HG02981 (cell line): ENCODE results near the gene NDUFV1.
"Not testable (repeated sequence)": the region's sequence is repeated elsewhere in the genome, so short reads cannot be mapped to it uniquely, and the experiment has no call there.

ENCODE experiments used
- ATAC-seq: cut with Tn5 transposase; IDR thresholded peaks from one replicate; pipeline ENCODE4 v1.9.1; 2021; ENCODE audit warnings: mild to moderate bottlenecking, moderate library complexity; ENCODE audit not compliant: unreplicated experiment

NDUFV1 gene

GRCh38 chr11:67610302-67610868, 3.6 kb downstream of the NDUFV1 start:
- ATAC-seq: no peak

- ATAC-seq: no peak
These were observed 4.4 kb downstream of the NDUFV1 start for GRCh38 chr11:67611165-67611564.

- ATAC-seq: no peak
These were observed 5.2 kb downstream of the NDUFV1 start for GRCh38 chr11:67611704-67612587.

GRCh38 chr11:67612751-67613150, 6.0 kb downstream of the NDUFV1 start:
- no peak for ATAC-seq

GRCh38 chr11:67613313-67613959, 6.7 kb downstream of the NDUFV1 start:
- no peak for ATAC-seq

- peak; percentile 69 for ATAC-seq
These were observed 7.4 kb downstream of the NDUFV1 start for GRCh38 chr11:67613960-67614715.

GRCh38 chr11:67614730-67615714, 8.3 kb downstream of the NDUFV1 start:
- ATAC-seq: no peak

- no peak for ATAC-seq
These were observed 9.1 kb downstream of the NDUFV1 start for GRCh38 chr11:67615728-67616430.

GRCh38 chr11:67616431-67617242, 9.9 kb downstream of the NDUFV1 start:
- no peak for ATAC-seq

GRCh38 chr11:67617243-67617953, 10.7 kb downstream of the NDUFV1 start:
- no peak for ATAC-seq

GRCh38 chr11:67618901-67619659, 12.3 kb downstream of the NDUFV1 start:
- ATAC-seq: not testable (repeated sequence)

- not testable (repeated sequence) for ATAC-seq
These were observed 13.2 kb downstream of the NDUFV1 start for GRCh38 chr11:67619683-67620618.

GRCh38 chr11:67620621-67621020, 13.9 kb downstream of the NDUFV1 start:
- not testable (repeated sequence) for ATAC-seq

- not testable (repeated sequence) for ATAC-seq
These were observed 15.2 kb downstream of the NDUFV1 start for GRCh38 chr11:67621928-67622327.

- not testable (repeated sequence) for ATAC-seq
These were observed 16.2 kb downstream of the NDUFV1 start for GRCh38 chr11:67622905-67623304.

- not testable (repeated sequence) for ATAC-seq
These were observed 17.1 kb downstream of the NDUFV1 start for GRCh38 chr11:67623795-67624194.
